ENCODE measurements around the gene KIAA0753. TPM values are rescaled to one million over a fixed set of nuclear protein-coding genes. Genes with fewer than 3 reads are reported as not detected.

KIAA0753 gene
- total and polyA plus RNA-seq, 9 of the 15 experiments (the other 6 are each of a cell fraction or from before 2014, with no cell fraction given), result 2.0 to 9.0 (median 6.9) TPM

DNA sequence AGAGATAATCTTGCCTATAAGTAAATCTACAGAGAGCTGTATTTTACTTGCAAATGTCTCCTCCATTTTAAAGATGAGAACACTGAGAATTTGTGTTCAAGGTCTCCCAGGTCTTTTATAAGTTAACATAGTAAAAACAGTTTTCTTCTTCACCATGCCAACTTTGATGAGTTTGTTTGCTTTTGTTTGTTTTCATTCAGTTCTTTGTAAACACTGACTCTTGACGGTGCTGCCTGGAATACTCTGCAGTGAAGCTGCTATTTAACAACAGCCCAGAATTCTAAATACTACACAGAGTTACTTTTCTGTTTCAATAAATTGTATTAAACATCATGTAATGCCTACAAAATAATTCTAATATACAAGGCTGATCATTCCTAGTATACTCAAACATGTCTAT, 42.8 kb downstream of the KIAA0753 start:
- ChIA-PET CTCF (ENCODE audit: low intra/inter-chr PET ratio) (no interaction called here), POLR2A (interaction anchor here (1.1 kb wide), 2 partner anchors 9 to 42 kb away, joined by 3 to 6 read pairs; partner anchors contain the start of gene KIAA0753)
- no peak overlapping the region for H3K9ac ChIP-seq (ENCODE audit: insufficient read depth in 1 of 2, low read depth in 2 of 2, low read length in 2 of 2)
- H3K4me2 ChIP-seq (ENCODE audit: insufficient read depth, low read length), result no peak overlapping the region
- intact Hi-C loops (cut with micrococcal nuclease) (no loop called here), in situ Hi-C loops (cut with MboI) (no loop called here)
- H2AFZ ChIP-seq (ENCODE audit: low read depth, low read length), result no peak overlapping the region
- H3K4me1 ChIP-seq (replicated peaks in 1 of 2; ENCODE audit: control insufficient read depth in 2 of 2, insufficient read depth in 2 of 2, low read length in 2 of 2), result peaks cover 0 to 12% of the 10 kb centered on the region in 2 experiments; a peak in 2 of 5 replicates
- H3K4me3 ChIP-seq, result no peak overlapping the region
- no TSS peak for BruUV-seq (replicated peaks)
- H3K9me1 ChIP-seq (ENCODE audit: control insufficient read depth, insufficient read depth, low read length), result no peaks in the 10 kb centered on the region
- peaks cover 51% of the 10 kb centered on the region for H3K36me3 ChIP-seq (ENCODE audit: control insufficient read depth, insufficient read depth, low read length)
- no peak for FAIRE-seq
- H3K79me2 ChIP-seq (ENCODE audit: control insufficient read depth, insufficient read depth, low read length), result no peaks in the 10 kb centered on the region
- no peak for ATAC-seq
- H3K9me3 ChIP-seq (replicated peaks; ENCODE audit: control insufficient read depth, insufficient read depth, low read depth, low read length), result no peaks in the 10 kb centered on the region
- no peak for DNase-seq (ENCODE audit: extremely low read depth in 1 of 4, low spot score in 3 of 4)
- H3K27ac ChIP-seq (ENCODE audit: extremely low read depth, low read depth, low read length), result no peak overlapping the region
- no peaks in the 10 kb centered on the region for H4K20me1 ChIP-seq (replicated peaks; ENCODE audit: control insufficient read depth, insufficient read depth, low read length)
- TF ChIP-seq TCF3 (CRISPR knock-in tag; IDR thresholded peaks at IDR 0.05) (no peak), E2F3 (CRISPR knock-in tag; IDR thresholded peaks at IDR 0.05) (no peak), ZNF263 (CRISPR knock-in tag; IDR thresholded peaks at IDR 0.05; ENCODE audit: borderline replicate concordance) (no peak), ATF1 (CRISPR knock-in tag; IDR thresholded peaks at IDR 0.05) (no peak), ATF1 (tag; IDR thresholded peaks at IDR 0.05) (no peak), POLR3A (IDR thresholded peaks at IDR 0.05; ENCODE audit: borderline replicate concordance, extremely low read depth, insufficient read depth, insufficient read length) (no peak), TAF9B (IDR thresholded peaks at IDR 0.05; ENCODE audit: partially characterized antibody) (no peak), HNRNPUL1 (IDR thresholded peaks at IDR 0.05; ENCODE audit: low read length) (no peak)
- TF ChIP-seq, protein P1, sequence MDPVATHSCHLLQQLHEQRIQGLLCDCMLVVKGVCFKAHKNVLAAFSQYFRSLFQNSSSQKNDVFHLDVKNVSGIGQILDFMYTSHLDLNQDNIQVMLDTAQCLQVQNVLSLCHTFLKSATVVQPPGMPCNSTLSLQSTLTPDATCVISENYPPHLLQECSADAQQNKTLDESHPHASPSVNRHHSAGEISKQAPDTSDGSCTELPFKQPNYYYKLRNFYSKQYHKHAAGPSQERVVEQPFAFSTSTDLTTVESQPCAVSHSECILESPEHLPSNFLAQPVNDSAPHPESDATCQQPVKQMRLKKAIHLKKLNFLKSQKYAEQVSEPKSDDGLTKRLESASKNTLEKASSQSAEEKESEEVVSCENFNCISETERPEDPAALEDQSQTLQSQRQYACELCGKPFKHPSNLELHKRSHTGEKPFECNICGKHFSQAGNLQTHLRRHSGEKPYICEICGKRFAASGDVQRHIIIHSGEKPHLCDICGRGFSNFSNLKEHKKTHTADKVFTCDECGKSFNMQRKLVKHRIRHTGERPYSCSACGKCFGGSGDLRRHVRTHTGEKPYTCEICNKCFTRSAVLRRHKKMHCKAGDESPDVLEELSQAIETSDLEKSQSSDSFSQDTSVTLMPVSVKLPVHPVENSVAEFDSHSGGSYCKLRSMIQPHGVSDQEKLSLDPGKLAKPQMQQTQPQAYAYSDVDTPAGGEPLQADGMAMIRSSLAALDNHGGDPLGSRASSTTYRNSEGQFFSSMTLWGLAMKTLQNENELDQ (CRISPR knock-in tag; IDR thresholded peaks at IDR 0.05; ENCODE audit: borderline replicate concordance), result no peak
- TF ChIP-seq, protein P2, sequence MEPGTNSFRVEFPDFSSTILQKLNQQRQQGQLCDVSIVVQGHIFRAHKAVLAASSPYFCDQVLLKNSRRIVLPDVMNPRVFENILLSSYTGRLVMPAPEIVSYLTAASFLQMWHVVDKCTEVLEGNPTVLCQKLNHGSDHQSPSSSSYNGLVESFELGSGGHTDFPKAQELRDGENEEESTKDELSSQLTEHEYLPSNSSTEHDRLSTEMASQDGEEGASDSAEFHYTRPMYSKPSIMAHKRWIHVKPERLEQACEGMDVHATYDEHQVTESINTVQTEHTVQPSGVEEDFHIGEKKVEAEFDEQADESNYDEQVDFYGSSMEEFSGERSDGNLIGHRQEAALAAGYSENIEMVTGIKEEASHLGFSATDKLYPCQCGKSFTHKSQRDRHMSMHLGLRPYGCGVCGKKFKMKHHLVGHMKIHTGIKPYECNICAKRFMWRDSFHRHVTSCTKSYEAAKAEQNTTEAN (CRISPR knock-in tag; IDR thresholded peaks at IDR 0.05), result no peak
- TF ChIP-seq, protein P3, sequence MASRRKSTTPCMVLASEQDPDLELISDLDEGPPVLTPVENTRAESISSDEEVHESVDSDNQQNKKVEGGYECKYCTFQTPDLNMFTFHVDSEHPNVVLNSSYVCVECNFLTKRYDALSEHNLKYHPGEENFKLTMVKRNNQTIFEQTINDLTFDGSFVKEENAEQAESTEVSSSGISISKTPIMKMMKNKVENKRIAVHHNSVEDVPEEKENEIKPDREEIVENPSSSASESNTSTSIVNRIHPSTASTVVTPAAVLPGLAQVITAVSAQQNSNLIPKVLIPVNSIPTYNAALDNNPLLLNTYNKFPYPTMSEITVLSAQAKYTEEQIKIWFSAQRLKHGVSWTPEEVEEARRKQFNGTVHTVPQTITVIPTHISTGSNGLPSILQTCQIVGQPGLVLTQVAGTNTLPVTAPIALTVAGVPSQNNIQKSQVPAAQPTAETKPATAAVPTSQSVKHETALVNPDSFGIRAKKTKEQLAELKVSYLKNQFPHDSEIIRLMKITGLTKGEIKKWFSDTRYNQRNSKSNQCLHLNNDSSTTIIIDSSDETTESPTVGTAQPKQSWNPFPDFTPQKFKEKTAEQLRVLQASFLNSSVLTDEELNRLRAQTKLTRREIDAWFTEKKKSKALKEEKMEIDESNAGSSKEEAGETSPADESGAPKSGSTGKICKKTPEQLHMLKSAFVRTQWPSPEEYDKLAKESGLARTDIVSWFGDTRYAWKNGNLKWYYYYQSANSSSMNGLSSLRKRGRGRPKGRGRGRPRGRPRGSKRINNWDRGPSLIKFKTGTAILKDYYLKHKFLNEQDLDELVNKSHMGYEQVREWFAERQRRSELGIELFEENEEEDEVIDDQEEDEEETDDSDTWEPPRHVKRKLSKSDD (conservative IDR thresholded peaks at IDR 0.05; ENCODE audit: low read length), result no peak
- 100% methylated on average over 1 of the region's 1 CpG for WGBS (ENCODE audit: insufficient coverage, low coverage, missing lambda C conversion rate)
- no peaks in the 10 kb centered on the region for H3K27me3 ChIP-seq (ENCODE audit: control insufficient read depth in 2 of 2, insufficient read depth in 2 of 2, low read length in 2 of 2)

All from K562 (cell line).